Adrenal gland (tissue), 5 donors: Measurements from ENCODE around the gene ASXL1.

Source experiments
- POLR2A ChIP-seq, 2 donors: fragments of 450-650 bp; IDR thresholded peaks; one replicate each; pipeline ENCODE4 v1.6.1; 2017; ENCODE audit warnings: antibody characterized with exemption in 2 of 2, mild to moderate bottlenecking in 2 of 2, moderate library complexity in 1 of 2
- TF ChIP-seq, protein P1 (sequence below), 6 experiments: fragments of 450-650 bp in 4 of 6; fragments of 200-600 bp in 2 of 6; sonication (generic) in 1 of 6; IDR thresholded peaks; 1 replicate in 5 of 6; 2 replicates in 1 of 6; pipeline versions ENCODE4 v1.5.1 to v1.8.0; 2016 to 2021; ENCODE audit warnings: antibody characterized with exemption in 6 of 6, mild to moderate bottlenecking in 2 of 6, moderate library complexity in 1 of 6
- donor health status: DM: no; HTN: no; CAD: no.

GRCh38 chr20:32397567-32398084 lies 39.5 kb downstream of the ASXL1 start:
- TF ChIP-seq, protein P1, sequence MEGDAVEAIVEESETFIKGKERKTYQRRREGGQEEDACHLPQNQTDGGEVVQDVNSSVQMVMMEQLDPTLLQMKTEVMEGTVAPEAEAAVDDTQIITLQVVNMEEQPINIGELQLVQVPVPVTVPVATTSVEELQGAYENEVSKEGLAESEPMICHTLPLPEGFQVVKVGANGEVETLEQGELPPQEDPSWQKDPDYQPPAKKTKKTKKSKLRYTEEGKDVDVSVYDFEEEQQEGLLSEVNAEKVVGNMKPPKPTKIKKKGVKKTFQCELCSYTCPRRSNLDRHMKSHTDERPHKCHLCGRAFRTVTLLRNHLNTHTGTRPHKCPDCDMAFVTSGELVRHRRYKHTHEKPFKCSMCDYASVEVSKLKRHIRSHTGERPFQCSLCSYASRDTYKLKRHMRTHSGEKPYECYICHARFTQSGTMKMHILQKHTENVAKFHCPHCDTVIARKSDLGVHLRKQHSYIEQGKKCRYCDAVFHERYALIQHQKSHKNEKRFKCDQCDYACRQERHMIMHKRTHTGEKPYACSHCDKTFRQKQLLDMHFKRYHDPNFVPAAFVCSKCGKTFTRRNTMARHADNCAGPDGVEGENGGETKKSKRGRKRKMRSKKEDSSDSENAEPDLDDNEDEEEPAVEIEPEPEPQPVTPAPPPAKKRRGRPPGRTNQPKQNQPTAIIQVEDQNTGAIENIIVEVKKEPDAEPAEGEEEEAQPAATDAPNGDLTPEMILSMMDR (IDR thresholded peaks at IDR 0.05) = no peak
- no peak for TF ChIP-seq POLR2A (IDR thresholded peaks at IDR 0.05)
